Activated CD4-positive, alpha-beta T cell treated with anti-CD3 and anti-CD28 coated beads for 36 hours (primary cell): ENCODE measurements around the gene TEX35. TPM values are rescaled to one million over a fixed set of nuclear protein-coding genes. Genes with fewer than 3 reads are reported as not detected.

Experiments used
- ATAC-seq: fragments of 200-7000 bp; cut with Tn5 transposase; one replicate; pipeline ENCODE4 v1.10.0; 2021; ENCODE audit warnings: mild to moderate bottlenecking, moderate library complexity
- CTCF ChIA-PET: fragments of 350-600 bp; sonication (Branson Sonifier 250); formaldehyde crosslinking; loops from one replicate; lab custom pipeline; 2021; ENCODE audit warnings: antibody characterized with exemption; lab: Charles Lee
- POLR2A ChIA-PET: fragments of 350-600 bp; sonication (Branson Sonifier 250); formaldehyde crosslinking; loops from one replicate; lab custom pipeline; 2021; ENCODE audit warnings: antibody characterized with exemption, inconsistent platforms; lab: Charles Lee
- DNase-seq: peaks from one replicate; pipeline ENCODE4 v3.0.0-alpha.2; 2020
- H3K27ac Mint-ChIP-seq: one replicate; pipeline ENCODE4 v1.8.0; 2021; ENCODE audit warnings: mixed read lengths
- H3K27me3 Mint-ChIP-seq: one replicate; pipeline ENCODE4 v1.8.0; 2021; ENCODE audit warnings: mixed read lengths
- H3K36me3 Mint-ChIP-seq: one replicate; pipeline ENCODE4 v1.8.0; 2021; ENCODE audit warnings: low read depth, mixed read lengths
- H3K4me1 Mint-ChIP-seq: one replicate; pipeline ENCODE4 v1.8.0; 2021; ENCODE audit warnings: mixed read lengths
- H3K4me3 Mint-ChIP-seq: one replicate; pipeline ENCODE4 v1.8.0; 2021; ENCODE audit warnings: mild to moderate bottlenecking, moderate library complexity, mixed read lengths
- H3K9me3 Mint-ChIP-seq: one replicate; pipeline ENCODE4 v1.8.0; 2021; ENCODE audit warnings: low read depth, mixed read lengths
- intact Hi-C, 2 experiments: fragments of 100-400 bp; cut with DNase I in 1 of 2; cut with micrococcal nuclease in 1 of 2; formaldehyde crosslinking; loops; one replicate each; pipeline versions ENCODE4 v1.14.2 to v1.15.1; 2022 to 2024; cut with DNase I, micrococcal nuclease
- total RNA-seq, 2 experiments: library from RNA; stranded (reverse); gene quantifications; one replicate each; pipeline ENCODE4 v1.2.3, GENCODE V29; 2021

Gene TEX35
- total RNA-seq = not detected

GRCh38 chr1:178512566-178513277, at the start of gene TEX35:
Gene TEX35 (plus strand): TSS chr1:178513109. CDS start chr1:178513189, 80 bp downstream.
- no peaks in the 10 kb centered on the region for H3K27me3 Mint-ChIP-seq
- H3K27ac Mint-ChIP-seq = no peak within 1 kb of the TSS
- intact Hi-C loops = no loop called here
- ChIA-PET POLR2A (no interaction called here), CTCF (interaction anchor here (1.2 kb wide), 1 partner anchor 43 kb away, joined by 3 read pairs; no protein-coding TSS in a partner anchor)
- H3K4me3 Mint-ChIP-seq = no peak within 1 kb of the TSS
- ATAC-seq = no peak
- no peak for DNase-seq
- no peaks in the 10 kb centered on the region for H3K36me3 Mint-ChIP-seq
- no peaks in the 10 kb centered on the region for H3K9me3 Mint-ChIP-seq
- no peaks in the 10 kb centered on the region for H3K4me1 Mint-ChIP-seq

- H3K4me1 Mint-ChIP-seq = no peaks in the 10 kb centered on the region
- H3K9me3 Mint-ChIP-seq = no peaks in the 10 kb centered on the region
- POLR2A ChIA-PET = no interaction called here
- no peak for ATAC-seq
- no peaks in the 10 kb centered on the region for H3K36me3 Mint-ChIP-seq
- CTCF ChIA-PET = interaction anchor here (0.6 kb wide), 1 partner anchor 145 kb away, joined by 3 read pairs; no protein-coding TSS in a partner anchor
- peaks cover 2% of the 10 kb centered on the region for H3K27me3 Mint-ChIP-seq
- no peak overlapping the region for H3K27ac Mint-ChIP-seq
- no peak for DNase-seq
- H3K4me3 Mint-ChIP-seq = no peak overlapping the region
- intact Hi-C loops = no loop called here
Measured at GRCh38 chr1:178464141-178464540, 48.8 kb upstream of the TEX35 start.

- ChIA-PET POLR2A (no interaction called here), CTCF (interaction anchor here (0.6 to 0.7 kb wide), 3 partner anchors 146 to 335 kb away, joined by 3 to 4 read pairs (median 3); no protein-coding TSS in a partner anchor)
- no peaks in the 10 kb centered on the region for H3K4me1 Mint-ChIP-seq
- H3K36me3 Mint-ChIP-seq = no peaks in the 10 kb centered on the region
- no peak overlapping the region for H3K4me3 Mint-ChIP-seq
- ATAC-seq (no peak), DNase-seq (no peak)
- H3K27ac Mint-ChIP-seq = no peak overlapping the region
- intact Hi-C loops = no loop called here
- H3K9me3 Mint-ChIP-seq = no peaks in the 10 kb centered on the region
- H3K27me3 Mint-ChIP-seq = peaks cover 2% of the 10 kb centered on the region
Measured at GRCh38 chr1:178464566-178464965, 48.3 kb upstream of the TEX35 start.

GRCh38 chr1:178465011-178465410, 47.9 kb upstream of the TEX35 start:
- POLR2A ChIA-PET = no interaction called here

GRCh38 chr1:178467837-178468236, 45.1 kb upstream of the TEX35 start:
- ChIA-PET CTCF (no interaction called here), POLR2A (no interaction called here)
- intact Hi-C loops = no loop called here
- DNase-seq (no peak), ATAC-seq (no peak)
- peaks cover 7% of the 10 kb centered on the region for H3K27me3 Mint-ChIP-seq
- H3K4me3 Mint-ChIP-seq = no peak overlapping the region
- no peaks in the 10 kb centered on the region for H3K4me1 Mint-ChIP-seq
- H3K36me3 Mint-ChIP-seq = no peaks in the 10 kb centered on the region
- no peak overlapping the region for H3K27ac Mint-ChIP-seq
- no peaks in the 10 kb centered on the region for H3K9me3 Mint-ChIP-seq

More at GRCh38 chr1:178465011-178465410, 47.9 kb upstream of the TEX35 start:
- DNase-seq = no peak
- Mint-ChIP-seq H3K27ac (no peak overlapping the region), H3K27me3 (peaks cover 2% of the 10 kb centered on the region), H3K4me3 (no peak overlapping the region), H3K36me3 (no peaks in the 10 kb centered on the region), H3K9me3 (no peaks in the 10 kb centered on the region), H3K4me1 (no peaks in the 10 kb centered on the region)
- CTCF ChIA-PET = interaction anchor here (0.6 to 0.7 kb wide), 2 partner anchors 152 to 334 kb away, joined by 3 to 4 read pairs; no protein-coding TSS in a partner anchor
- ATAC-seq = no peak
- intact Hi-C loops = no loop called here

- ChIA-PET POLR2A (no interaction called here), CTCF (interaction anchor here (1.3 kb wide), 1 partner anchor 41 kb away, joined by 3 read pairs; no protein-coding TSS in a partner anchor)
- H3K4me1 Mint-ChIP-seq = no peaks in the 10 kb centered on the region
- ATAC-seq = no peak
- H3K36me3 Mint-ChIP-seq = no peaks in the 10 kb centered on the region
- no peaks in the 10 kb centered on the region for H3K9me3 Mint-ChIP-seq
- no peak overlapping the region for H3K27ac Mint-ChIP-seq
- DNase-seq = no peak
- H3K27me3 Mint-ChIP-seq = peaks cover 9% of the 10 kb centered on the region
- intact Hi-C loops = no loop called here
- H3K4me3 Mint-ChIP-seq = no peak overlapping the region
Measured at GRCh38 chr1:178470411-178470960, 42.4 kb upstream of the TEX35 start.

GRCh38 chr1:178472531-178472930, 40.4 kb upstream of the TEX35 start:
- Mint-ChIP-seq H3K27ac (no peak overlapping the region), H3K27me3 (peaks cover 9% of the 10 kb centered on the region), H3K9me3 (no peaks in the 10 kb centered on the region), H3K4me1 (no peaks in the 10 kb centered on the region), H3K4me3 (no peak overlapping the region), H3K36me3 (no peaks in the 10 kb centered on the region)
- ChIA-PET CTCF (no interaction called here), POLR2A (no interaction called here)
- ATAC-seq = no peak
- intact Hi-C loops = no loop called here
- DNase-seq = no peak

GRCh38 chr1:178477373-178477772, 35.5 kb upstream of the TEX35 start:
- Mint-ChIP-seq H3K4me3 (no peak overlapping the region), H3K27me3 (peaks cover 9% of the 10 kb centered on the region), H3K4me1 (no peaks in the 10 kb centered on the region), H3K9me3 (no peaks in the 10 kb centered on the region), H3K36me3 (no peaks in the 10 kb centered on the region), H3K27ac (no peak overlapping the region)
- no peak for DNase-seq
- ChIA-PET CTCF (no interaction called here), POLR2A (no interaction called here)
- ATAC-seq = no peak
- intact Hi-C loops = no loop called here

- Mint-ChIP-seq H3K36me3 (no peaks in the 10 kb centered on the region), H3K4me3 (no peak overlapping the region), H3K4me1 (no peaks in the 10 kb centered on the region), H3K27ac (no peak overlapping the region), H3K9me3 (no peaks in the 10 kb centered on the region), H3K27me3 (peaks cover 5% of the 10 kb centered on the region)
- intact Hi-C loops = no loop called here
- ATAC-seq (no peak), DNase-seq (no peak)
- ChIA-PET CTCF (no interaction called here), POLR2A (no interaction called here)
Measured at GRCh38 chr1:178477841-178478240, 35.1 kb upstream of the TEX35 start.

- H3K9me3 Mint-ChIP-seq = no peaks in the 10 kb centered on the region
- ATAC-seq (no peak), DNase-seq (no peak)
- H3K27ac Mint-ChIP-seq = no peak overlapping the region
- intact Hi-C loops = no loop called here
- H3K27me3 Mint-ChIP-seq = peaks cover 15% of the 10 kb centered on the region
- H3K4me1 Mint-ChIP-seq = no peaks in the 10 kb centered on the region
- H3K36me3 Mint-ChIP-seq = no peaks in the 10 kb centered on the region
- POLR2A ChIA-PET = no interaction called here
- H3K4me3 Mint-ChIP-seq = no peak overlapping the region
- CTCF ChIA-PET = no interaction called here
Measured at GRCh38 chr1:178483251-178483957, 29.5 kb upstream of the TEX35 start.

- ATAC-seq (no peak), DNase-seq (no peak)
- Mint-ChIP-seq H3K27ac (no peak overlapping the region), H3K4me3 (no peak overlapping the region), H3K4me1 (no peaks in the 10 kb centered on the region), H3K27me3 (peaks cover 20% of the 10 kb centered on the region), H3K9me3 (no peaks in the 10 kb centered on the region), H3K36me3 (no peaks in the 10 kb centered on the region)
- intact Hi-C loops = no loop called here
- POLR2A ChIA-PET = no interaction called here
- CTCF ChIA-PET = no interaction called here
Measured at GRCh38 chr1:178484698-178485225, 28.1 kb upstream of the TEX35 start.
